ENCODE results near the gene SGO1.
A peak's percentile ranks its signal among the peaks of the same experiment; 100 is the strongest.
"Not testable (repeated sequence)": the region's sequence is repeated elsewhere in the genome, so short reads cannot be mapped to it uniquely, and the experiment has no call there.

SGO1 gene

GRCh38 chr3:20185679-20186599 lies at the start of gene SGO1:
TSS of gene SGO1 (minus strand) at chr3:20186206. CDS start at chr3:20184027, 2,179 bp downstream.
- H3K9ac ChIP-seq (ENCODE audit: low read depth, low read length), result peak within 1 kb of the TSS; percentile 91

GRCh38 chr3:20235796-20236195 lies 49.8 kb upstream of the SGO1 start:
- no peaks in the 10 kb centered on the region for H3K36me3 ChIP-seq (ENCODE audit: insufficient read depth, low read length)
- no peaks in the 10 kb centered on the region for H3K4me1 ChIP-seq (ENCODE audit: insufficient read depth, low read length)
- H3K9ac ChIP-seq (ENCODE audit: low read depth, low read length), result no peak overlapping the region
- no peaks in the 10 kb centered on the region for H3K9me3 ChIP-seq (ENCODE audit: control insufficient read depth, insufficient read depth, low read length)

More at GRCh38 chr3:20185679-20186599, at the start of gene SGO1:
- peaks cover 9% of the 10 kb centered on the region for H3K36me3 ChIP-seq (ENCODE audit: insufficient read depth, low read length)
- peaks cover 5% of the 10 kb centered on the region; the same call in 1 of the 2 replicates for H3K4me1 ChIP-seq (ENCODE audit: insufficient read depth, low read length)
- H3K9me3 ChIP-seq (ENCODE audit: control insufficient read depth, insufficient read depth, low read length), result no peaks in the 10 kb centered on the region

GRCh38 chr3:20232906-20233780 lies 47.1 kb upstream of the SGO1 start:
- Histone ChIP-seq H3K4me1 (ENCODE audit: insufficient read depth, low read length) (no peaks in the 10 kb centered on the region), H3K9ac (ENCODE audit: low read depth, low read length) (no peak overlapping the region), H3K9me3 (ENCODE audit: control insufficient read depth, insufficient read depth, low read length) (no peaks in the 10 kb centered on the region), H3K36me3 (ENCODE audit: insufficient read depth, low read length) (no peaks in the 10 kb centered on the region)

GRCh38 chr3:20230954-20231353 lies 44.9 kb upstream of the SGO1 start:
- Histone ChIP-seq H3K4me1 (ENCODE audit: insufficient read depth, low read length) (no peaks in the 10 kb centered on the region), H3K9ac (ENCODE audit: low read depth, low read length) (no peak overlapping the region), H3K36me3 (ENCODE audit: insufficient read depth, low read length) (no peaks in the 10 kb centered on the region), H3K9me3 (ENCODE audit: control insufficient read depth, insufficient read depth, low read length) (no peaks in the 10 kb centered on the region)

GRCh38 chr3:20225769-20226168 lies 39.8 kb upstream of the SGO1 start:
- H3K9ac ChIP-seq (ENCODE audit: low read depth, low read length), result no peak overlapping the region
- no peaks in the 10 kb centered on the region for H3K36me3 ChIP-seq (ENCODE audit: insufficient read depth, low read length)
- H3K4me1 ChIP-seq (ENCODE audit: insufficient read depth, low read length), result peaks cover 9% of the 10 kb centered on the region
- no peaks in the 10 kb centered on the region for H3K9me3 ChIP-seq (ENCODE audit: control insufficient read depth, insufficient read depth, low read length)

GRCh38 chr3:20222274-20222673 lies 36.3 kb upstream of the SGO1 start:
- peaks cover 9% of the 10 kb centered on the region for H3K4me1 ChIP-seq (ENCODE audit: insufficient read depth, low read length)
- no peaks in the 10 kb centered on the region for H3K36me3 ChIP-seq (ENCODE audit: insufficient read depth, low read length)
- no peaks in the 10 kb centered on the region for H3K9me3 ChIP-seq (ENCODE audit: control insufficient read depth, insufficient read depth, low read length)
- no peak overlapping the region for H3K9ac ChIP-seq (ENCODE audit: low read depth, low read length)

GRCh38 chr3:20218215-20218614 lies 32.2 kb upstream of the SGO1 start:
- H3K4me1 ChIP-seq (ENCODE audit: insufficient read depth, low read length), result peaks cover 9% of the 10 kb centered on the region
- no peaks in the 10 kb centered on the region for H3K36me3 ChIP-seq (ENCODE audit: insufficient read depth, low read length)
- H3K9ac ChIP-seq (ENCODE audit: low read depth, low read length), result no peak overlapping the region
- no peaks in the 10 kb centered on the region for H3K9me3 ChIP-seq (ENCODE audit: control insufficient read depth, insufficient read depth, low read length)

- Histone ChIP-seq H3K36me3 (ENCODE audit: insufficient read depth, low read length) (no peaks in the 10 kb centered on the region), H3K9ac (ENCODE audit: low read depth, low read length) (no peak overlapping the region), H3K9me3 (ENCODE audit: control insufficient read depth, insufficient read depth, low read length) (no peaks in the 10 kb centered on the region), H3K4me1 (ENCODE audit: insufficient read depth, low read length) (no peaks in the 10 kb centered on the region)
Measured at GRCh38 chr3:20215636-20216035, 29.6 kb upstream of the SGO1 start.

- not testable (repeated sequence) for H3K9ac ChIP-seq (ENCODE audit: low read depth, low read length); H3K36me3 ChIP-seq (ENCODE audit: insufficient read depth, low read length); H3K4me1 ChIP-seq (ENCODE audit: insufficient read depth, low read length); H3K9me3 ChIP-seq (ENCODE audit: control insufficient read depth, insufficient read depth, low read length)
Measured at GRCh38 chr3:20213491-20213890, 27.5 kb upstream of the SGO1 start.

- not testable (repeated sequence) for H3K9ac ChIP-seq (ENCODE audit: low read depth, low read length); H3K36me3 ChIP-seq (ENCODE audit: insufficient read depth, low read length); H3K4me1 ChIP-seq (ENCODE audit: insufficient read depth, low read length); H3K9me3 ChIP-seq (ENCODE audit: control insufficient read depth, insufficient read depth, low read length)
Measured at GRCh38 chr3:20207945-20208344, 21.9 kb upstream of the SGO1 start.

GRCh38 chr3:20205898-20206297 lies 19.9 kb upstream of the SGO1 start:
- H3K4me1 ChIP-seq (ENCODE audit: insufficient read depth, low read length); H3K36me3 ChIP-seq (ENCODE audit: insufficient read depth, low read length); H3K9ac ChIP-seq (ENCODE audit: low read depth, low read length); H3K9me3 ChIP-seq (ENCODE audit: control insufficient read depth, insufficient read depth, low read length): not testable (repeated sequence)

- Histone ChIP-seq H3K9ac (ENCODE audit: low read depth, low read length) (no peak overlapping the region), H3K9me3 (ENCODE audit: control insufficient read depth, insufficient read depth, low read length) (0 out of 2 replicates have a peak, but pooled peaks cover 4% of the 10 kb centered on the region), H3K36me3 (ENCODE audit: insufficient read depth, low read length) (no peaks in the 10 kb centered on the region), H3K4me1 (ENCODE audit: insufficient read depth, low read length) (no peaks in the 10 kb centered on the region)
Measured at GRCh38 chr3:20201143-20201542, 15.1 kb upstream of the SGO1 start.

- Histone ChIP-seq H3K36me3 (ENCODE audit: insufficient read depth, low read length) (no peaks in the 10 kb centered on the region), H3K4me1 (ENCODE audit: insufficient read depth, low read length) (no peaks in the 10 kb centered on the region), H3K9ac (ENCODE audit: low read depth, low read length) (no peak overlapping the region), H3K9me3 (ENCODE audit: control insufficient read depth, insufficient read depth, low read length) (no peaks in the 10 kb centered on the region)
Measured at GRCh38 chr3:20197775-20198174, 11.8 kb upstream of the SGO1 start.

GRCh38 chr3:20194793-20195460 lies 8.9 kb upstream of the SGO1 start:
- no peaks in the 10 kb centered on the region for H3K9me3 ChIP-seq (ENCODE audit: control insufficient read depth, insufficient read depth, low read length)
- H3K36me3 ChIP-seq (ENCODE audit: insufficient read depth, low read length), result no peaks in the 10 kb centered on the region
- H3K4me1 ChIP-seq (ENCODE audit: insufficient read depth, low read length), result no peaks in the 10 kb centered on the region
- no peak overlapping the region for H3K9ac ChIP-seq (ENCODE audit: low read depth, low read length)

Data from ES-I3 (cell line).